Tibial artery (tissue), 4 donors: ENCODE data around the gene ANKS4B.

Experiments
- DNase-seq, 2 donors: peaks; one replicate each; pipeline ENCODE4 v3.0.0-alpha.2; 2019
- H3K27ac ChIP-seq, 2 donors: fragments of 200-600 bp; sonication (generic) in 1 of 2; 1 replicate in 1 of 2; 2 replicates in 1 of 2; pipeline ENCODE4 v1.5.1; 2018 to 2019; ENCODE audit warnings: mild to moderate bottlenecking in 1 of 2
- H3K27me3 ChIP-seq, 2 donors: fragments of 200-600 bp; sonication (generic) in 1 of 2; one replicate each; pipeline versions ENCODE4 v1.5.1 to v1.6.0; 2016 to 2019
- H3K36me3 ChIP-seq, 3 donors: fragments of 200-600 bp; sonication (generic) in 2 of 3; one replicate each; pipeline ENCODE4 v1.5.1; 2016 to 2019; ENCODE audit warnings: mild to moderate bottlenecking in 2 of 3
- H3K4me1 ChIP-seq, 4 donors: fragments of 200-600 bp; sonication (generic) in 2 of 4; 1 replicate in 3 of 4; 2 replicates in 1 of 4; pipeline ENCODE4 v1.5.1; 2016 to 2019
- H3K4me3 ChIP-seq, 2 donors: fragments of 200-600 bp; sonication (generic) in 1 of 2; 1 replicate in 1 of 2; 2 replicates in 1 of 2; pipeline ENCODE4 v1.5.1; 2018 to 2019; ENCODE audit warnings: mild to moderate bottlenecking in 2 of 2
- H3K9me3 ChIP-seq, 3 donors: fragments of 200-600 bp; sonication (generic) in 1 of 3; one replicate each; pipeline ENCODE4 v1.5.1; 2016 to 2019
- CTCF ChIP-seq, 2 experiments: fragments of 200-600 bp in 1 of 2; fragments of 450-650 bp in 1 of 2; IDR thresholded peaks; one replicate each; pipeline ENCODE4 v1.5.1; 2017 to 2019; ENCODE audit warnings: antibody characterized with exemption in 2 of 2, mild to moderate bottlenecking in 1 of 2, moderate library complexity in 1 of 2
- intact Hi-C: fragments of 100-400 bp; cut with DNase I; formaldehyde crosslinking; loops from one replicate; pipeline ENCODE4 v1.15.0; 2023; ENCODE audit warnings: low total_unique reads

Gene ANKS4B

GRCh38 chr16:21253470-21253869 lies 20.0 kb downstream of the ANKS4B start:
- Histone ChIP-seq H3K4me3 (no peak overlapping the region), H3K27ac (no peak overlapping the region), H3K9me3 (no peaks in the 10 kb centered on the region), H3K36me3 (no peaks in the 10 kb centered on the region), H3K4me1 (no peaks in the 10 kb centered on the region), H3K27me3 (peaks cover 0 to 12% of the 10 kb centered on the region in 2 donors)
- intact Hi-C loops, result no loop called here
- DNase-seq, result no peak
- no peak for TF ChIP-seq CTCF (IDR thresholded peaks at IDR 0.05)

- Histone ChIP-seq H3K4me3 (no peak overlapping the region), H3K27me3 (no peaks in the 10 kb centered on the region), H3K27ac (no peak overlapping the region), H3K4me1 (no peaks in the 10 kb centered on the region), H3K36me3 (no peaks in the 10 kb centered on the region), H3K9me3 (no peaks in the 10 kb centered on the region)
- DNase-seq, result no peak
- TF ChIP-seq CTCF (IDR thresholded peaks at IDR 0.05), result no peak
- intact Hi-C loops, result no loop called here
These were observed 23.1 kb downstream of the ANKS4B start for GRCh38 chr16:21256636-21257035.

GRCh38 chr16:21257284-21257683 lies 23.8 kb downstream of the ANKS4B start:
- intact Hi-C loops, result no loop called here
- Histone ChIP-seq H3K4me1 (no peaks in the 10 kb centered on the region), H3K27ac (no peak overlapping the region), H3K4me3 (no peak overlapping the region), H3K36me3 (no peaks in the 10 kb centered on the region), H3K27me3 (no peaks in the 10 kb centered on the region), H3K9me3 (no peaks in the 10 kb centered on the region)
- TF ChIP-seq CTCF (IDR thresholded peaks at IDR 0.05), result no peak
- no peak for DNase-seq

GRCh38 chr16:21260870-21261791 lies 27.6 kb downstream of the ANKS4B start:
- no peak for TF ChIP-seq CTCF (IDR thresholded peaks at IDR 0.05)
- no peak for DNase-seq
- H3K27ac ChIP-seq, result no peak overlapping the region
- intact Hi-C loops, result no loop called here
- H3K27me3 ChIP-seq, result no peaks in the 10 kb centered on the region
- H3K4me1 ChIP-seq, result peaks cover 0 to 7% (median 0%) of the 10 kb centered on the region in 4 donors
- H3K4me3 ChIP-seq, result no peak overlapping the region
- H3K36me3 ChIP-seq, result no peaks in the 10 kb centered on the region
- H3K9me3 ChIP-seq, result no peaks in the 10 kb centered on the region

DNA sequence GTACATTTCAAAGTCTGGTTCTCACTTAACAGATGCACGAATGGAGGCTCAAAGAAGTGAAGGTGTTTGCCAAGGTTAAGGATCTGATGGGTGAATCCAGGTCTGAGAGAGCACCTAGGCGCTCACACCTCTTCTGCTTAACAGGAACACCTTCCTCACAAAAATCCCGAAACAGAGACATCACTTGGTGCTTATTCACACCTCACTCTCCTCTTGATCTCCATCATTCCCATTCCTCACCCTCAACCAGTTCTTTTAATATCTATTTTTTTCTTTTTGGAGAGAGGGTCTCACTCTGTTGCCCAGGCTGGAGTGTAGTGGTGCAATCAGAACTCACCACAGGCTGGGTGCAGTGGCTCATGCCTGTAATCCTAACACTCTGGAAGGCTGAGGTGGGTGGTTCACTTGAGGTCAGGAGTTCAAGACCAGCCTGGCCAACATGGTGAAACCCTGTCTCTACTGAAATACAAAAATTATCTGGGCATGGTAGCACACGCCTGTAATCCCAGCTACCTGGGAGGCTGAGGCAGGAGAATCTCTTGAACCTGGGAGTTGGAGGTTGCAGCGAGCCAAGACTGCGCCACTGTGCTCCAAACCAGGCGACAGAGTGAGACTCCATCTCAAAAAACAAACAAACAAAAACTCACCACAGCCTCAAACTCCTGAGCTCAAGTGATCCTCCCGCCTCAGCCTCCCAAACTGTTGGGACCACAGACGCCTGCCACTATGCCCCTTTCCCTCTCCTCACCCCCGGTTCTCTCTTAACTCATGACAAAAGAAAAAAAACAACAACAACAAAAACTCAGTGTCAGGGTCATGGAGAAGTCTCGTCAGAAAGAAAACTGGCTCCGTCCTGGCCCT lies 29.5 kb downstream of the ANKS4B start:
- no peak for TF ChIP-seq CTCF (IDR thresholded peaks at IDR 0.05)
- Histone ChIP-seq H3K4me3 (no peak overlapping the region), H3K27ac (no peak overlapping the region), H3K36me3 (no peaks in the 10 kb centered on the region), H3K9me3 (no peaks in the 10 kb centered on the region), H3K4me1 (peaks cover 0 to 7% (median 0%) of the 10 kb centered on the region in 4 donors), H3K27me3 (no peaks in the 10 kb centered on the region)
- intact Hi-C loops, result no loop called here
- DNase-seq, result no peak
